ENCODE measurements around the gene TMEM247.

TMEM247 gene

GRCh38 chr2:46435796-46436360, 43.5 kb upstream of the TMEM247 start:
- no peak for TF ChIP-seq CTCF (IDR thresholded peaks at IDR 0.05; ENCODE audit: low read depth, low read length)
- DNase-seq (ENCODE audit: low read depth, low spot score): no peak
- in situ Hi-C loops (cut with HindIII; ENCODE audit: low sequenced_read_pairs): no loop called here
- no peak overlapping the region for H3K4me3 ChIP-seq (ENCODE audit: low read depth, low read length)

- no peak for DNase-seq (ENCODE audit: low read depth, low spot score)
- in situ Hi-C loops (cut with HindIII; ENCODE audit: low sequenced_read_pairs): no loop called here
- no peak for TF ChIP-seq CTCF (IDR thresholded peaks at IDR 0.05; ENCODE audit: low read depth, low read length)
- no peak overlapping the region for H3K4me3 ChIP-seq (ENCODE audit: low read depth, low read length)
These were observed 42.6 kb upstream of the TMEM247 start for GRCh38 chr2:46436800-46437199.

- in situ Hi-C loops (cut with HindIII; ENCODE audit: low sequenced_read_pairs): no loop called here
- DNase-seq (ENCODE audit: low read depth, low spot score): no peak
- TF ChIP-seq CTCF (IDR thresholded peaks at IDR 0.05; ENCODE audit: low read depth, low read length): no peak
- no peak overlapping the region for H3K4me3 ChIP-seq (ENCODE audit: low read depth, low read length)
These were observed 41.3 kb upstream of the TMEM247 start for GRCh38 chr2:46438102-46438501.

- no peak overlapping the region for H3K4me3 ChIP-seq (ENCODE audit: low read depth, low read length)
- no peak for DNase-seq (ENCODE audit: low read depth, low spot score)
- in situ Hi-C loops (cut with HindIII; ENCODE audit: low sequenced_read_pairs): no loop called here
- no peak for TF ChIP-seq CTCF (IDR thresholded peaks at IDR 0.05; ENCODE audit: low read depth, low read length)
These were observed 40.6 kb upstream of the TMEM247 start for GRCh38 chr2:46438794-46439193.

- in situ Hi-C loops (cut with HindIII; ENCODE audit: low sequenced_read_pairs): no loop called here
- H3K4me3 ChIP-seq (ENCODE audit: low read depth, low read length): no peak overlapping the region
- no peak for DNase-seq (ENCODE audit: low read depth, low spot score)
- TF ChIP-seq CTCF (IDR thresholded peaks at IDR 0.05; ENCODE audit: low read depth, low read length): no peak
These were observed 39.8 kb upstream of the TMEM247 start for GRCh38 chr2:46439582-46439981.

- no peak for TF ChIP-seq CTCF (IDR thresholded peaks at IDR 0.05; ENCODE audit: low read depth, low read length)
- H3K4me3 ChIP-seq (ENCODE audit: low read depth, low read length): no peak overlapping the region
- in situ Hi-C loops (cut with HindIII; ENCODE audit: low sequenced_read_pairs): no loop called here
- DNase-seq (ENCODE audit: low read depth, low spot score): no peak
These were observed 37.3 kb upstream of the TMEM247 start for GRCh38 chr2:46441838-46442712.
